Vagina (tissue), 2 donors: ENCODE data around the gene RARS2. TPM values are rescaled to one million over a fixed set of nuclear protein-coding genes. Genes with fewer than 3 reads are reported as not detected.

Experiments used
- DNase-seq, 2 donors: peaks; one replicate each; pipeline ENCODE4 v3.0.0-alpha.2; 2017; ENCODE audit errors: extremely low spot score in 2 of 2
- H3K27ac ChIP-seq: fragments of 200-600 bp; sonication (generic); one replicate; pipeline ENCODE4 v1.5.1; 2019
- H3K27me3 ChIP-seq: fragments of 200-600 bp; sonication (generic); one replicate; pipeline ENCODE4 v1.5.1; 2019
- H3K36me3 ChIP-seq, 2 donors: fragments of 200-600 bp; sonication (generic); one replicate each; pipeline ENCODE4 v1.5.1; 2017 to 2019
- H3K4me1 ChIP-seq: fragments of 200-600 bp; sonication (generic); one replicate; pipeline ENCODE4 v1.5.1; 2019
- H3K4me3 ChIP-seq, 2 donors: fragments of 200-600 bp; sonication (generic); 1 replicate in 1 of 2; 2 replicates in 1 of 2; pipeline ENCODE4 v1.5.1; 2016 to 2019
- H3K9me3 ChIP-seq: fragments of 200-600 bp; sonication (generic); one replicate; pipeline ENCODE4 v1.5.1; 2019
- CTCF ChIP-seq, 3 experiments: fragments of 450-650 bp in 2 of 3; fragments of 200-600 bp in 1 of 3; sonication (generic) in 1 of 3; IDR thresholded peaks; one replicate each; pipeline ENCODE4 v1.5.1; 2017 to 2019; ENCODE audit warnings: antibody characterized with exemption in 3 of 3, mild to moderate bottlenecking in 2 of 3, moderate library complexity in 2 of 3
- POLR2A ChIP-seq, 2 donors: fragments of 450-650 bp; IDR thresholded peaks; one replicate each; pipeline ENCODE4 v1.6.1; 2017; ENCODE audit warnings: antibody characterized with exemption in 2 of 2, mild to moderate bottlenecking in 2 of 2, moderate library complexity in 2 of 2
- POLR2AphosphoS5 ChIP-seq, 2 donors: sonication (generic); formaldehyde crosslinking; IDR thresholded peaks; one replicate each; pipeline ENCODE4 v1.9.0; 2017; ENCODE audit warnings: antibody characterized with exemption in 2 of 2, mild to moderate bottlenecking in 2 of 2, low read depth in 1 of 2; ENCODE audit not compliant: insufficient read depth in 1 of 2
- intact Hi-C: fragments of 100-400 bp; cut with DNase I; formaldehyde crosslinking; loops from one replicate; pipeline ENCODE4 v1.15.1; 2023
- total RNA-seq: library from RNA; depleted of rRNA; stranded (reverse); fragments of >200 nt; gene quantifications from one replicate; pipeline ENCODE4 v1.2.3, GENCODE V29; 2016

Gene RARS2
- total RNA-seq, 1 donor from 2014 or later, result 17.9 TPM

DNA sequence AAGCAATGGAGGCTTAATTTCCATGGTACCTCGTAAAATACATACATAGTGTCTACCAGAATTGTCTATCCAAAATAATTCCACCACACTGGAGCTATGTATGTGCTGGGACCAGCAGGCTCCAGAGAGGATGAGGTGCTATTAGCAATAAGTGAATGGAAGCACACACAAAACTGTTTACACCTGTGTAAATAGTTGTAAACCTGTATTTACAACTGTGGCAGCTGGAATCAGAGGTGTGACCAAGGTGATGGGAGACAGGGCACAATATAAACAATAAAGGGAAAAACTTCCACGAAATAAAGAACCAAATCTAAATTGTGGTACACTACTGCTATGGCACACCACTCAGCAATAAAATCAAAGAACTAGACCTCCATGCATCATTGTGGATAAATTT lies 14.4 kb downstream of the RARS2 start:
- TF ChIP-seq POLR2A (IDR thresholded peaks at IDR 0.05) (no peak), CTCF (IDR thresholded peaks at IDR 0.05) (no peak), POLR2AphosphoS5 (IDR thresholded peaks at IDR 0.05; ENCODE audit: insufficient read depth in 1 of 2, low read depth in 1 of 2) (no peak)
- DNase-seq, result no peak
- Histone ChIP-seq H3K27ac (no peak overlapping the region), H3K9me3 (no peaks in the 10 kb centered on the region), H3K4me3 (no peak overlapping the region), H3K36me3 (peaks cover 0 to 5% of the 10 kb centered on the region in 2 donors), H3K27me3 (no peaks in the 10 kb centered on the region), H3K4me1 (peaks cover 46% of the 10 kb centered on the region)
- intact Hi-C loops, result no loop called here

DNA sequence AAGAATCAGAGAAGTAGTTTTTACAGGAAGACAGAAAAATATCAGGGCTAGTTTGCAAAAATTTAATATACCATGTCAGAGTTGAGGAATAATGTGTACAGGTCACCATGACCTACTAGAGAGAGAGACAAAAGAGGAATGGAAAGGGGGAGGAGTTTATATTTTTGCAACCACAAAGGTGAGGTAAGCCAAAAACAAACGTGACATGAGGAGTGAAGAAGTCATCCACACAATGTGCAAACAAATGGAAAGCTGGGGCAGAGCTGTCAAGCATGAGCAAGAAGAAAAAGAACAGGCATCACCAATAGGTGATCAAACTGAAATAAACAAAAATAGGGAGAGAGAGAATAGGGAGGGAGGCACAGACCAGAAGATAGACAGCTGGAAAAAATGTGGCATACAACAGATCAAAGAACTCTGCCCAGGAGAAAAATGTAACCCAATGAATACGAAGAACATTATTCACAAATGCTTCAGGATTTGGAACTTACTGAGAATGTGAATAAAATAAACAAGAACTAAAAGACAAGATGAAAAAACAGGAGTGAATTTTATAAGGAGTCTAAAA lies 15.5 kb downstream of the RARS2 start:
- TF ChIP-seq POLR2A (IDR thresholded peaks at IDR 0.05), result no peak
- TF ChIP-seq CTCF (IDR thresholded peaks at IDR 0.05), result no peak
- TF ChIP-seq POLR2AphosphoS5 (IDR thresholded peaks at IDR 0.05; ENCODE audit: insufficient read depth in 1 of 2, low read depth in 1 of 2), result no peak
- no peaks in the 10 kb centered on the region for H3K27me3 ChIP-seq
- H3K27ac ChIP-seq, result no peak overlapping the region
- no peaks in the 10 kb centered on the region for H3K36me3 ChIP-seq
- DNase-seq, result no peak
- no peaks in the 10 kb centered on the region for H3K9me3 ChIP-seq
- peaks cover 46% of the 10 kb centered on the region for H3K4me1 ChIP-seq
- intact Hi-C loops, result no loop called here
- H3K4me3 ChIP-seq, result no peak overlapping the region

DNA sequence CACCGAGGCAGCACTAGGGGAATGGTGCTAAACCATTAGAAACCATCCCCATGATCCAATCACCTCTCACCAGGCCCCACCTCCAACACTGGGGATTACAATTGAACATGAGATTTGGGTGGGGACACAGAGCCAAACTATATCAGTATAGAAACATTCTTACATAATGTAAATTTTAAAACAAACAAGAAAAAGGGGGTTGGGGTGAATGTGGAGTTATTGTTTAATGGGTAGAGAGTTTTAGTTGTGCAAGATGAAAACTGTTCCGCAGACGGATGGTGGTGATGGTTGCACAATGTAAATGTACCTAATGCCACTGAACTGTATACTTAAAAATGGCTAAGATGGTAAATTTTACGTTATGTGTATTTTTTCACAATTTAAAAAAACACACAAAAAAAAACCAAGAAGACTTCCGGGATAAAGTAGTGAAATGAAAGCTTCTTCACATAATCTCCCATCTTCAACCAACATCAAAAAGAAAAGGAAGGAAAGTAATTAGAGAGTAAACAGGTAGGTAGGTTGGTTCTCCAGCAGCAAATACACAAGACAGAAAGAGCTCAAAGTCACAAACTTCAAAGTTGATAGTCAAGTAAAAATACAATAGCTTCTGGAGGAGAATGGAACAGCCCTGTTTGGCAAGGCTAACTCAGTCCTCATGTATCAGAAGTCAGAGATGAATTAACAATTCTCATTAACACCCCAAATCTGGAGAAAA lies 16.3 kb downstream of the RARS2 start:
- H3K4me3 ChIP-seq, result no peak overlapping the region
- DNase-seq, result no peak
- intact Hi-C loops, result no loop called here
- no peaks in the 10 kb centered on the region for H3K27me3 ChIP-seq
- H3K36me3 ChIP-seq, result peaks cover 0 to 1% of the 10 kb centered on the region in 2 donors
- TF ChIP-seq POLR2A (IDR thresholded peaks at IDR 0.05), result no peak
- TF ChIP-seq POLR2AphosphoS5 (IDR thresholded peaks at IDR 0.05; ENCODE audit: insufficient read depth in 1 of 2, low read depth in 1 of 2), result no peak
- no peak for TF ChIP-seq CTCF (IDR thresholded peaks at IDR 0.05)
- H3K9me3 ChIP-seq, result no peaks in the 10 kb centered on the region
- peaks cover 46% of the 10 kb centered on the region for H3K4me1 ChIP-seq
- H3K27ac ChIP-seq, result no peak overlapping the region

DNA sequence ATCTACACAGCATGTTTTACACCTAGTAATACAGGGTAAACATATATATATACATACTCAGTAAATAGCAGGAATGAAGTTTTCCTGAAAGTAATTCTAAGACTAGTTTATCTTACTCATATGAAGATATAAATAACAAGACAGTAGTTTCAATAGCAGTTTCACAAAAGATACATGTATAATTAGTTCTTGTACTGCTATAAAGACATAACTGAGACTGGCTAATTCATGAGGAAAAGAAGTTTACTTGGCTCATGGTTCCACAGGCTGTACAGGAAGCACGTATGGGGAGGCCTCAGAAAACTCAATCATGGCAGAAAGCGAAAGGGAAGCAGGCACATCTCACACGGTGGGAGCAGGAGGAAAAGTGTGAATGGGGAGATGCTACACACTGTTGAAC lies 16.9 kb downstream of the RARS2 start:
- DNase-seq, result no peak
- no peak for TF ChIP-seq POLR2AphosphoS5 (IDR thresholded peaks at IDR 0.05; ENCODE audit: insufficient read depth in 1 of 2, low read depth in 1 of 2)
- no peak for TF ChIP-seq CTCF (IDR thresholded peaks at IDR 0.05)
- no peak for TF ChIP-seq POLR2A (IDR thresholded peaks at IDR 0.05)
- Histone ChIP-seq H3K27me3 (no peaks in the 10 kb centered on the region), H3K27ac (no peak overlapping the region), H3K9me3 (no peaks in the 10 kb centered on the region), H3K36me3 (peaks cover 0 to 7% of the 10 kb centered on the region in 2 donors), H3K4me1 (peaks cover 46% of the 10 kb centered on the region), H3K4me3 (no peak overlapping the region)
- intact Hi-C loops, result no loop called here

DNA sequence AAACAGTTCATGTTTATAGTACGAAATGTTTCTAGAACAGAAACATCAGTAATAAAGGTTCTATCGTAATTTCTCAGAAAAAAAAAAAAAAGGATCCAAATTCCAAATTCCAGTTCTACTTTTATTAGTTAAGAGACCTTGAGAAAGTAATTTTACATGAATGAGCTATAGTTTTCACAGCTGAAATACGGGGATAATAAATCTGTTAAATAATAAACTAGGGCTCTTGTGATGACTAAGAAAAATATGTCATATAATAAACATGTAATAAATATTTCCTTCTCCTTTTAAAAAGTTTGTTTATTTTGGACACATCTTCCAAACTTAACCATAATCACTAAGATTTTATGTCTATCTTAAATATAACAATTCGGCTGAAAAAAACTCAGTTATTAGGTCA lies 17.8 kb downstream of the RARS2 start:
- intact Hi-C loops, result no loop called here
- Histone ChIP-seq H3K4me3 (no peak overlapping the region), H3K36me3 (peaks cover 0 to 8% of the 10 kb centered on the region in 2 donors), H3K4me1 (peaks cover 46% of the 10 kb centered on the region), H3K27ac (no peak overlapping the region), H3K27me3 (no peaks in the 10 kb centered on the region), H3K9me3 (no peaks in the 10 kb centered on the region)
- TF ChIP-seq CTCF (IDR thresholded peaks at IDR 0.05) (no peak), POLR2A (IDR thresholded peaks at IDR 0.05) (no peak), POLR2AphosphoS5 (IDR thresholded peaks at IDR 0.05; ENCODE audit: insufficient read depth in 1 of 2, low read depth in 1 of 2) (no peak)
- no peak for DNase-seq
